ENCODE data around the gene C16orf92.
A peak's percentile ranks its signal among the peaks of the same experiment; 100 is the strongest.

The C16orf92 gene, protein sequence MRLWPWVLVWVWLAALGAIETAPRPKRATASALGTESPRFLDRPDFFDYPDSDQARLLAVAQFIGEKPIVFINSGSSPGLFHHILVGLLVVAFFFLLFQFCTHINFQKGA

DNA sequence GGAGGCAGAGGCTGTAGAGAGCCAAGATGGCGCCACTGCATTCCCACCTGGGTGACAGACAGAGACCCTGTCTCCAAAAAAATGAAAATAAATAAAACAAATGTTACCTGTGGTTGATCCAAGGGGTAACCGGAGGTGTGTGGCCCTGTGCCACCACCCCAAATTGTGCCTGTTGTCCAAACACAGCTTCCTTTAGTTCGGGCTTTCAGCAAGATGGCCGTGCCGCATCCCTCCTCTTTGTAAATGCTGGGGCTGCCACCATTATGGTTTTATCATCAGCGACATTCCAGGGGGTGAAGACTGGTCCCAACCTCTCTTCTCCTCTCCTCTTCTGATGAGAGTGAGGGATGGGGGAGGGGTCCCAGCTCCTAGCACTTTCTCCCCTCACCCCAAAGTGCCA, at the start of gene C16orf92:
TSS of gene C16orf92 (plus strand) at position 312 of the 400 bp plus-strand sequence. CDS start 143 bp downstream, outside the sequence.
- intact Hi-C loops (cut with DNase I) = no loop called here
- DNase-seq = no peak

DNA sequence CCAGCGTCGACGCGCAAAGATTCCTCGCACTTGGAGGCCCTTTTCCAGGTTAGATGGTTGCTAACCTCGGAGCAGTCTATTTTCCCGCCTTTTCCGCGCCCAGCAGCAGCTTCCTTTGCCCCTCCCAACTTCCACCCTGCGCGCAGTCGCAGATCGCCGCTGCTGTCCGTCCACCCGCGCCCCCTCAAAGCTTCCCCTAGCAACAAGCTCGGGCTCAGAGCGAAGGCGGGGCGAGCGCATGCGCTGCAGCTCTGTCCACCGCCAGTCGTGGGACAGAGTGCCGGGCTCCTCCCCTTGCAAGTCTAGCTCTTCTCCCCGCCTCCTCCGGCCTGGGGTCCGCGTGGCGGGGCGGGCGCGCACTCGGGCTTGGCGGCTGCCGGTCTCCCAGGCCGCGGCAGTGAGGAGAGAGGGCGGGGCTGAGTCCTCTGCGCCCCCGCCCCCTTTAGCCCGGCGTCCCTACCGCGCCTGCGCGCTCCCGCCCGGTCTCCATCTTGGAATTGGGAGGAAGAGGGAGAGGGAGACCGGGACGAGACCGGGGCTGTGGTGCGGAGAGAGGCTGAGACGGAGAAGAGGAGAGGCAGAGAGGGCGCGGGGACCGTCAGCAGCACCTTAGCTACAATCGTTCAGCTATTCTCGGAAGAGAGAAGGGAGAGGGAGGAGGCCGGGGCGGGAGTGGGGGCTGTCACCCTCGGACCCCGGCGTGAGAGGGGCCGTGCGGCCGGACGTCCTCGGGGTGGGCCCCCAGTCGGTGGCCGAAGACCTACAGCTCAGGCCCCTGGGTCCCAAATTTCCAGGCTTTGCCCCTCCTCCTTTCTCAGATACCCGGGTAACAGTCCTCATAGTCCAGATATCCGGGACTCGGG, 49.4 kb upstream of the C16orf92 start, which contains the start of gene TAOK2:
TSS of gene TAOK2 (plus strand) at position 485 of the 863 bp plus-strand sequence. CDS start 3,905 bp downstream, outside the sequence.
- peak; percentile 95 to 99 (median 98) for DNase-seq
- intact Hi-C loops (cut with DNase I) = loop anchor here (1.0 to 2.0 kb wide), 3 partner anchors 12 to 47 kb away; partner anchors contain the start of genes HIRIP3 and KCTD13

DNA sequence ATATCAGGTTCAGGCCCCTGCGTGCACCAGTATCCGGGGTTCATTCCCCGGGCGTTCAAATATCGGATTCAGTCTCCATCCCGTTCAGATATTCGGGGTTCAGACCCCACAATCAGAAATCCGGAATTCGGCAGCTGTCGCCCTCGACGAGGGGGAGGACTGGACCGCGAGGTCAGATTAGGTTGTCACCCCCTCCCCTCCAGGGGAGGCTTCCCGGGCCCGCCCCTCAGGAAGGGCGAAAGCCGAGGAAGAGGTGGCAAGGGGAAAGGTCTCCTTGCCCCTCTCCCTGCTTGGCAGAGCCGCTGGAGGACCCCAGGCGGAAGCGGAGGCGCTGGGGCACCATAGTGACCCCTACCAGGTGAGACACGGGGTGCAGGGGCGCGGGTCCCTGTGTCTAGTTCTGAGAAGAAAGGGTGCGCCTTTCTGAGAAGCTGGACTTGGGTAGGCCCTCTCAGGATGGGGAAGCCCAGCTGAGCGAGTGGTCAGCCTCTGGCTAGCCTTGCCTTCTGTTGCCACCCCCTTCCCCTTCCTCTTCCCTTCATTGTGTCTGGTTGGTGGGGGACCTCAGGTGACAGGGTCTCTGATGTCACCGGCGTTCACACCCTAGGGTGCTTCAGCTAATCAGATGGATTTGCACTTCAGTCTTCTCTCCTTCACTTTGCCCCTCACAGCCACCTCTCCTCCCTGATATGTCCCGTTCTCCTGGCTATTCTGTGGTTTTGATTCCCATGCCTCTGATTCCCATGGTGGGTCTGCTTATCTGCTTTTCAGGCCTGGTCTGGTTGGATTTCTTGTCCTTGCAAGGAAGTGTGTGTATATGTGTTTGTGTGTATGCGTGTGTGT, 48.5 kb upstream of the C16orf92 start:
- intact Hi-C loops (cut with DNase I) = loop anchor here (2.0 kb wide), 1 partner anchor 20 kb away; the partner anchor contains the start of gene HIRIP3
- peak in 4 of 42 donors; percentile 21 to 27 (median 23) for DNase-seq

DNA sequence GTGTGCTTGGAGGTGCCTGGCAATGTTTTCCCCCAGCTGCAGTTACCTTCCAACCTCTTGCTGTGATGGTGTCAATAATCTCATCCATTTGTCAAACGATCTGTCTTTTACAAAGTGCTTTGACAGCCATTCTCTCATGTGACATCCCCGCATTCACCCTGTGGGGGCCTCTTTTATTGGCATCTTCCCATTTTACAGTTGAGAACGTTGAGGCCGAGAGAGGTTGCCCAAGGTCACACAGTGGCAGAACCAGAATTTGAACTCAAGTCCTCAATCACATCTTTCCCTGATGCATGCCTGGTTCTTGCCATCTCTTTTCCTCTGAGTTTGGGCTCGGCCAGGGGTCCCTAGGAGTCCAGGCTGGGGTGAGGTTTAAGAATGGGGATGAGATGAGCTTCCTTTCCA, 47.9 kb upstream of the C16orf92 start:
- intact Hi-C loops (cut with DNase I) = loop anchor here (2.0 kb wide), 1 partner anchor 20 kb away; the partner anchor contains the start of gene HIRIP3
- DNase-seq = no peak

DNA sequence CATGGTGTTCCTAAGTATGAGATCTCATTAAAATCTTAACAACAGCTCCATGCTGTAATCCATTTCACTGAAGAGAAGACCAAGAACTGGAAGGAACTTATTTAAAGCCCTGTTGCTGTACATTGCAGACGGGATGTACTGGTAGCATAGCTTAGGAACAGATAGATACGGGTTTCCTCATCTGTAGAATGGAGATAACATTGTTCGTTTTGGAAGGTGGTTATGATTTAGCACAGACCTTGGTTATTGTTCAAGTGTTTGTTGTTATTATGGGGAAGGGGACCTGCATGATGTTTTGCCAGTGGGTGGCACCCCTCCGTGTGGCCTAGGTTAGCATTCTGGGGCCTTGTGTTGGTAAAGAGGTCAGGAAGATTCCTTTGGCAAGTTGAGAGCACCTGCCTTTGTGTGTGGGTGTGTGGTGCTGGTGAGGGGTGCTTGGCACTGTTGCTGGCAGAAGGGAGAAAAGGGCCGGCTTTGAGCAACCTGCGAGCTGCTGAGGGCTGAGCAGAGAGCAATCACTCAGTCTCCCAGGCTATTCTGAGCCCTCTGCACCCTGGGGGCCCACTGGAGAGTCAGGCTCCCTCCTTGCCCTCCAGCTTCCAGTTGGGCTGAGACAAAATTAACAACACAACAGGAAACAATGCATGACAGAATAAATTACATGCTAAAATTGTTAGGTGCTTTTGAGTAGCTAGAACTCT, 47.0 kb upstream of the C16orf92 start:
- intact Hi-C loops (cut with DNase I) = loop anchor here (2.0 kb wide), 1 partner anchor 19 kb away; the partner anchor contains the start of gene HIRIP3
- DNase-seq = peak in 11 of 42 donors; percentile 20 to 54 (median 32)

DNA sequence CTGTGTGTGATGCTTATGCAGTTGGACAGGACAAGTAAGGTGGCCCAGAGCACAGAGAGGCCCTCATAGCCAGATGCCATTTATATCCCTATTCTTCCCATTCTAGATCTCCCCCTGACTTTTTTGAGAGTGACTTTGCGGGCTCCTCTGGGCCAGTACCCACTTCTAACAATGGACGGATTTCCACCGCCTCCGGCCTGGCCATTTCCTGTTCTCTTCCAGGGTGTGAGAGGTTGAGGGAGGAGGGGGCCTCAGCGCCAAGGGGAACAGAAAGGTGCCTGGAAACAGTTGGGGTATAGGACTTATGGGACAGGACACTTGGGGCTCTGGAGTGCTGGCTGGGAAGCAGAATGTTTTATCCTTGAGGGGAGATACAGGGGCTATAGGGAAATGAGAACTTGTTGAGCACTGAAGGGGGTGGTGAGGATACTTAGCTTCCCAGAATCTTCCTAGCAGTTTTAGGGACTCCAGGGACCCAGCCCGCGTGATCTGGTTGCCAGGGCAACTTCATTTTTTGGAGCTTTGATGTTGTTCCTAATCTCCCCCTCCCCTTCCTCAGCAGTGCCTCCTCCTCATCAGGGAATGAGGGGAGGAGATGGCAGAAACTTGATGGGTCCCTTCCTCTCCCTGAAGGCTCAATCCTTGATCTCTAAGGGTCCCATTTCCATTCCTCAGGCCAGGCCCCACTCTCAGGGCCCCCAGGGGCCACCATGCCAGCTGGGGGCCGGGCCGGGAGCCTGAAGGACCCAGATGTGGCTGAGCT, 45.8 kb upstream of the C16orf92 start:
- intact Hi-C loops (cut with DNase I) = no loop called here

DNA sequence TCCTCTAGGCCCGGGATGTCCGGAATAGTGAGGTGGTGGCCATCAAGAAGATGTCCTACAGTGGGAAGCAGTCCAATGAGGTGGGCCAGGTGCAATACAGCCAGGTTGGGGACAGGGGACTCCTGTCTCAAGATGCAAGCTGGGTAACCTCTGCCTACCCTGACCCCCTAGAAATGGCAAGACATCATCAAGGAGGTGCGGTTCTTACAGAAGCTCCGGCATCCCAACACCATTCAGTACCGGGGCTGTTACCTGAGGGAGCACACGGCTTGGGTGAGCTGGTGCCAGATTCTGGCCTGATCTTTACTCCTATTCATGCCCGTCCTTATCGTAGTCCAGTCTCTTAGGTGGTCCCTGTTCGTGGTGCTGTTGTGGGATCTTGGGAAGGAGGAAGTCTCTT, 44.9 kb upstream of the C16orf92 start:
- no peak for DNase-seq
- intact Hi-C loops (cut with DNase I) = no loop called here

More for the DNA sequence above, 45.8 kb upstream of the C16orf92 start:
- peak in 3 of 42 donors; percentile 23 to 41 (median 40) for DNase-seq

DNA sequence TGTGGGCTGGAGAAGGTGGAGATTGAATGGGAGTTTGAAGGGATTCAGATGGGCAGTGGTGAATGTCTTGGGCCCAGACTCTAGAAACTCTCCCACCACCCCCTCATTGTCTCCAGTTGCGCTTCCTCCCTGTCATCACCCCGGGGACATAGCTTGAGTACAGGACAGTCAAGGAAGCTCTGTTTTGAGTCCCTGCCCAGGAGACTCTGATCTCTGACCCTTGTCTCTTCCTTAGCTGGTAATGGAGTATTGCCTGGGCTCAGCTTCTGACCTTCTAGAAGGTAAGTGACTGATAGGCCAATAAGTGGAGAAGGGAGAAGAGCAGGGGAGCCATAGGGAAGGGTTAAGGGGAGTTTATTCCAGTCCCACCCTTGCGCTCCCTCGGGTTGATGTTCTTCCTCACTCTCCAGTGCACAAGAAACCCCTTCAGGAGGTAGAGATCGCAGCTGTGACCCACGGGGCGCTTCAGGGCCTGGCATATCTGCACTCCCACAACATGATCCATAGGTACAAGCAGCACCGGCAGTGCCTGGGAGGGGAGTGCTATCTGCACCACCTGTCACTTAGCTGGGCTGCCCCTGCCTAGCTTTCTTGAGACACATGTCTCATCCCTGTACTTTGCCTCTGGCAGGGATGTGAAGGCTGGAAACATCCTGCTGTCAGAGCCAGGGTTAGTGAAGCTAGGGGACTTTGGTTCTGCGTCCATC, 44.3 kb upstream of the C16orf92 start:
- no peak for DNase-seq
- intact Hi-C loops (cut with DNase I) = no loop called here

DNA sequence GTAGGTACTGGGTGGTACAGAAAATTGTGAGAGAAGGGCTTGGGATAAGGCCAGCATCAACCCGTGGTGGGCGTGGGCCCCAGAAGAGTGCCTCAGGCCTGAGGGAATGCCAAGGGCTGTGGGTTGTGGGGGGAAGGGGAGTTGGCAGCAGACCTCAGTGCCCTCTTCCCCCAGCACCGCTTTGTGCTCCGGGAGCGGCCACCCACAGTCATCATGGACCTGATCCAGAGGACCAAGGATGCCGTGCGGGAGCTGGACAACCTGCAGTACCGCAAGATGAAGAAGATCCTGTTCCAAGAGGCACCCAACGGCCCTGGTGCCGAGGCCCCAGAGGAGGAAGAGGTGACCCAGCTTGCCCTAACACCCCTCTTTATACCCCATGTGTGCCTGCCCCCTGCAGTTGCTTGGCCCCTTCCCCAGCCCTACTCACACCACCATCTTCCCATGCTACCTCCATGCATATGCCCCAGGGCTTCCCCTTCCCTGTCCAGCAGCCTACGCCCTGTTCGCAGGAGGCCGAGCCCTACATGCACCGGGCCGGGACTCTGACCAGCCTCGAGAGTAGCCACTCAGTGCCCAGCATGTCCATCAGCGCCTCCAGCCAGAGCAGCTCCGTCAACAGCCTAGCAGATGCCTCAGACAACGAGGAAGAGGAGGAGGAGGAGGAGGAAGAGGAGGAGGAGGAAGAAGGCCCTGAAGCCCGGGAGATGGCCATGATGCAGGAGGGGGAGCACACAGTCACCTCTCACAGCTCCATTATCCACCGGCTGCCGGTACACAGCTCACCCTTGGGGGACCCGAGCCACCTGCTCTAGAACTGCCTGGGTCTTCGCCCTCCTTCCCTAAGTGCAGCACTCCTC, 40.2 kb upstream of the C16orf92 start:
- DNase-seq = no peak
- intact Hi-C loops (cut with DNase I) = no loop called here

DNA sequence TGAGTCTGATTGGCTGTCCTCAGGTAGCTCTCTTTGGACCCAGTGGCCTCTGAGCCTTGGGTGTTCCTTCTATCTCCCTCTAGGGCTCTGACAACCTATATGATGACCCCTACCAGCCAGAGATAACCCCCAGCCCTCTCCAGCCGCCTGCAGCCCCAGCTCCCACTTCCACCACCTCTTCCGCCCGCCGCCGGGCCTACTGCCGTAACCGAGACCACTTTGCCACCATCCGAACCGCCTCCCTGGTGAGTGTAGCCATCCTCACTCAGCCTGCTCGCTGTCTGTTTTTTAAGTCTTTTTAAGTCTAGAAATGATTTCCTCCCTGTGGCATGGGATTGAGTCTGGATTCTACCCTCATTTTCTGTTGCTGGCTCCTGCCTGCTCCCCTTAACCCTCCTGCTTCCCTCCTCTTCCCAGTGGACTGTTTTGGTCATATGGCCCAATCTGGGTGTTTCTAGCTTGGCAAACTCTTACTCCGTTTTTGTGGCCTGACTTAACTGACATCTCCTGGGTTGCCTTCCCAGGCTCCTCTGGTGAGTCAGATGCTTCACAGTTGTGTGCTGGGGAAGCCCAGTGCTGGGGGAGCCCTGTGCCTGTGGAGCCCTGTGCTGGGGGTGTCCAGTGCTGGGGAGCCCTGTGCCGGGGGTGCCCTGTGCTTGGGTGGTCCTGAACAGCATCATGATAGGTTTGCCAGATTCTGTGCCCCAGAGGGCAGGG, 39.4 kb upstream of the C16orf92 start:
- intact Hi-C loops (cut with DNase I) = no loop called here

DNA sequence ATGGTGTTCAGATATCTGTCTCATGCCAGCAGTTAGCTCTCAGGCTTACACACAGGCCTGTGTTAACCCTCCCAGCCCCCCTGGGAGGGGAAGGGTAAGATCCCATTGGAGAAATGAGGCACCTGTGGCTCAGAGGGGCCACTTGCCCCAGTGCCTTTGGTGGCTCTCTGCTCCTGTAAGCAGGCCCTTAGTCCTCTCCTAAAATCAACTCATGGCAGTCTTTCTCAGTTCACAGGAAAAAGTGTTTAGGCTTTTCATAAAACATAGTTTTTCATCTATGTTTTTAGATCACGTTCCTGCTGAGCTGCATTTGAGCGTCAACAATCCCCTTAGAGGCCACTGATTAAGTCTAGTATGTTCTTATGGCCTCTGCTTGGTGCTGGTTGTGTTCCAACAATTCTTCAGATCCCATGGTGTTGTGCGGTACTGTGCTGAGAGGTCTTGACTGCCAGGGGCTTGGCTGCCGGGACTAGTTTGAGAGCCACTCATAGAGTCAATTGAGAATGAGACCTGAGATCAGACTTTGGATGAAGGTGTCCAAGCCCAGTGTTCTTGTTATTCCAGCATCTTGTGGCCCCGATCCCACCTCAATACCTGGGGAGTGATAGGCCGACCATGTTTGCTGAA, 38.7 kb upstream of the C16orf92 start:
- DNase-seq = no peak

More for the DNA sequence above, 39.4 kb upstream of the C16orf92 start:
- DNase-seq = no peak

DNA sequence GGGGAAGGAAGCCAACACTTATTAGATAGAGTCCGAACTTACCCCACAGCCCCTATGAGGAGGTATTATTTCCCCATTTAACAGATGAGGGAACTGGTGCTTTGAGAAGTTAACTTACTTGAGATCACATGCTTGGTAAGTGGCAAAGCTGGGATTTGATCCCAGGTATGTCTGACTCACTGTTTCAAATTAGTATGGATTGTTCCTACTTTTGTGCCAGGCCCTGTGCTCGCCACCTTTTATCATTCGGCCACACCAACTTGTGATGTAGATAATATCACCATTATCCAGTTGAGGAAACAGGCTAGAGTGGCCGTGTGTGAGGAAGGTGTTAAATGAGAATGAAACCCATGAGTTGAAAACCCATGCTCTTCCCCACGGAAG, 38.2 kb upstream of the C16orf92 start:
- intact Hi-C loops (cut with DNase I) = no loop called here

More for the DNA sequence above, 38.7 kb upstream of the C16orf92 start:
- intact Hi-C loops (cut with DNase I) = no loop called here

DNA sequence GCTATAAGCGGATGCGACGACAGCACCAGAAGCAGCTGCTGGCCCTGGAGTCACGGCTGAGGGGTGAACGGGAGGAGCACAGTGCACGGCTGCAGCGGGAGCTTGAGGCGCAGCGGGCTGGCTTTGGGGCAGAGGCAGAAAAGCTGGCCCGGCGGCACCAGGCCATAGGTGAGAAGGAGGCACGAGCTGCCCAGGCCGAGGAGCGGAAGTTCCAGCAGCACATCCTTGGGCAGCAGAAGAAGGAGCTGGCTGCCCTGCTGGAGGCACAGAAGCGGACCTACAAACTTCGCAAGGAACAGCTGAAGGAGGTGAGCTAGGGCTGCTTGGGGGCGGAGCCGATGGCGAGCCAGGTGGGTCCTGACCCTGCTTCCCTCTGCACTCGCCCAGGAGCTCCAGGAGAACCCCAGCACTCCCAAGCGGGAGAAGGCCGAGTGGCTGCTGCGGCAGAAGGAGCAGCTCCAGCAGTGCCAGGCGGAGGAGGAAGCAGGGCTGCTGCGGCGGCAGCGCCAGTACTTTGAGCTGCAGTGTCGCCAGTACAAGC, 37.7 kb upstream of the C16orf92 start:
- intact Hi-C loops (cut with DNase I) = no loop called here

More for the DNA sequence above, 38.2 kb upstream of the C16orf92 start:
- DNase-seq = no peak

DNA sequence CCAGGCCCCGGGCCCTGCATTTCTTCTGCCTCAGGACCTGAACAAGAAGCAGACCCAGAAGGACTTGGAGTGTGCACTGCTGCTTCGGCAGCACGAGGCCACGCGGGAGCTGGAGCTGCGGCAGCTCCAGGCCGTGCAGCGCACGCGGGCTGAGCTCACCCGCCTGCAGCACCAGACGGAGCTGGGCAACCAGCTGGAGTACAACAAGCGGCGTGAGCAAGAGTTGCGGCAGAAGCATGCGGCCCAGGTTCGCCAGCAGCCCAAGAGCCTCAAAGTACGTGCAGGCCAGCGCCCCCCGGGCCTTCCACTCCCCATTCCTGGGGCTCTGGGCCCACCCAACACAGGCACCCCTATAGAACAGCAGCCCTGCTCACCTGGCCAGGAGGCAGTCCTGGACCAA, 36.8 kb upstream of the C16orf92 start:
- no peak for DNase-seq
- intact Hi-C loops (cut with DNase I) = no loop called here

More for the DNA sequence above, 37.7 kb upstream of the C16orf92 start:
- no peak for DNase-seq

DNA sequence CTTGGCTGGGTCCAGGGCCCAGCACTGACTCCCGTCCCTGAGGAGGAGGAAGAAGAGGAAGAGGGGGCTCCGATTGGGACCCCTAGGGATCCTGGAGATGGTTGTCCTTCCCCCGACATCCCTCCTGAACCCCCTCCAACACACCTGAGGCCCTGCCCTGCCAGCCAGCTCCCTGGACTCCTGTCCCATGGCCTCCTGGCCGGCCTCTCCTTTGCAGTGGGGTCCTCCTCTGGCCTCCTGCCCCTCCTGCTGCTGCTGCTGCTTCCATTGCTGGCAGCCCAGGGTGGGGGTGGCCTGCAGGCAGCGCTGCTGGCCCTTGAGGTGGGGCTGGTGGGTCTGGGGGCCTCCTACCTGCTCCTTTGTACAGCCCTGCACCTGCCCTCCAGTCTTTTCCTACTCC, 36.1 kb upstream of the C16orf92 start:
- DNase-seq = no peak
- intact Hi-C loops (cut with DNase I) = no loop called here
